GM20000 (cell line): ENCODE measurements around the gene POLDIP3.
"Not testable (repeated sequence)": the region's sequence is repeated elsewhere in the genome, so short reads cannot be mapped to it uniquely, and the experiment has no call there.

Experiments
- DNase-seq: peaks from one replicate; pipeline ENCODE4 v3.0.0; 2012; ENCODE audit warnings: low spot score
- CTCF ChIP-seq: IDR thresholded peaks from 2 replicates; pipeline ENCODE4 v1.5.1; 2012; ENCODE audit warnings: mild to moderate bottlenecking, control low read depth; ENCODE audit errors: extremely low read depth, missing control alignments

Gene POLDIP3

DNA sequence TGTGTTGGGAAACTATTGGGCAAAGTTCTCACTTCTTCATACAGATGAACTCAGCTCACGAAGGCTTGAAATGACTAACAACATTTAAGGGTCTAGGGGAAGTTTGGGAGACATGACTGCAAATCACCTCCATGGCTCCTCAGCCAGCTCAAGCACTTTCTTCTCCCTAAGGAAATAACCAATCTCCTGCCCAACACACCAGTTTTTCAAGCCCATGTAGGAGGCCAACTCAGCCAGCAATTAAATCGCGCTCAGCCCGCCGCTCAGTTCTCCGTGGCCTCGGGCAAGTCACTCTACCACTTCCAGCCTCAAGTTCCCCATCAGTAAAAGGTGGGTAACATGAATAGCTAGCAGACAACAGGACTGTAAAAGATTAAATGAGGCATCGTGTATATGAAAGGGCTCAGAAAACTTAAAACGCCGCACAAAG lies 796 bp downstream of the POLDIP3 start:
- no peak for TF ChIP-seq CTCF
- DNase-seq = peak; percentile 63

GRCh38 chr22:42612336-42612735 lies 2.3 kb downstream of the POLDIP3 start:
- DNase-seq = no peak

GRCh38 chr22:42611051-42611450 lies 3.6 kb downstream of the POLDIP3 start:
- DNase-seq = no peak
- TF ChIP-seq CTCF = no peak

More at GRCh38 chr22:42612336-42612735, 2.3 kb downstream of the POLDIP3 start:
- TF ChIP-seq CTCF = no peak

DNA sequence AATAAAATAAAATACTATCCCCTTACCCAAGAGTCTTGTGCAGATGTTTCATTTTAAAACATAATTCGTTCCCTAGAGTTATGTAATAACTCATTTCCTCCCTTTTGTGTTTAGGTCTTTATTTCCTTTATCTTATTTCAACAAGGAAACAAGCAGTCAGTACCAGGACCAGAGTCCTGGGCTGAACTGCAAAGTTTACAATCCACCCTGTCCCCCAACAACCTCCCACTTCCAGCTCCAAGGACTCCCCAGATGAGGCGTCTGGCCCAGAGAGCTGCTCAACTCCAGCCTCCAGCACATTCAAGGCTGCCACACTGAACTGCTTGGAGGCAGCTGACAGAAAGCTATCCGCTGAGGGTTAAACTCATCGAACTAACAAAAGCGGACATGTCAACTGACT lies 4.5 kb downstream of the POLDIP3 start:
- no peak for TF ChIP-seq CTCF
- DNase-seq = no peak

DNA sequence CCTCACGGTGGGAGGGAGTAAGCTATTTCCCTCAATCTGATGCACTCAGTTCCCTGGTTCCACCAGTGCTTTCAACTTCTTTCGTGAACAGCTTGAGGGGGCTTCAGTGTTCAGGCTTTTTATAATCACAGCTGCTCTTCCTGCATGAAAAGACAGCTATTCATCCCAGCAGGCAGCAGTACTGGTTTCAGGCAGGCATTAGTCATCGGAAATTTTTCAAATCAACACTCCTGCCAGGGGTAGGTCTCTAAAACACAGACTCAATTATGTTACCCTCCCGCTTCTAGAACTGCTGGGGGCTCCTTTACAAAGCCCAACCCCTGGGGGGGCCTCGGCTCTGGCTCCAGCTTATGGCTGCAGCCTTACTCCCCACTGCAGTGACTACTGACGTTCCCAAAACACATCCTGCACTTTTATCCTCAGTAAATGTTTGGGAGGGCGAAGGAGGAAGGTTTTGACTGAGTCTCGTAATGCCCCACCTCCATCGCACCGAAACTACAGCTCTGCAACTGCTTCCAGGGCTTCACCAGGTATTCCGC lies 5.8 kb downstream of the POLDIP3 start:
- TF ChIP-seq CTCF = no peak
- DNase-seq = no peak

DNA sequence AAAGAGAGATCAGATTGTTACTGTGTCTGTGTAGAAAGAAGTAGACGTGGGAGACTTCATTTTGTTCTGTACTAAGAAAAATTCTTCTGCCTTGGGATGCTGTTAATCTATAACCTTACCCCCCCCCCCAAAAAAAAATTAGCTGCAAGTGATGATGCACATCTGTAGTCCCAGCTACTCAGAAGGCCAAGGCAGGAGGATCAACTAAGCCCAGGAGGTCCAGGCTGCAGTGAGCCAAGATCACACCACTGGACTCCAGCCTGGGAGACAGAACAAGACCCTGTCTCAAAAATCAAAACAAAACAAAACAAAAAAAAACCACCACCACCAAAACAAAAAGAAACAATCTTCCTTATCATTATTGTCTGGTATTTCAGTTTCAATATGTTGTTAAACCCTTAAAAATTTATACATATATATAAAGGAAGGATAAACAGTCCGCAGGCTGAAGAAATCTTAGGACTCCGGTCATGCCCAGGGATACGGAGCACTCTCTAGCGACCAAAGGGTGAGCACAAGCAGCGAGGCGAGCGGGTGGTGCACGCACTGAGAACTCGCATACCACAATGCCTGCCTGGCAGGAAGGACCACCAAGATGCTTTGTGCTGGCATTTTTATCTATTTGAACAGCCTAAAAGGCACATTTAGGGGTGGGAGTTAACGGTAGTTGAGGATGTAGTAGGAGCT lies 6.4 kb downstream of the POLDIP3 start:
- TF ChIP-seq CTCF = no peak
- no peak for DNase-seq

GRCh38 chr22:42607641-42608040 lies 7.0 kb downstream of the POLDIP3 start:
- DNase-seq = not testable (repeated sequence)

- DNase-seq = no peak
- no peak for TF ChIP-seq CTCF
Observed at GRCh38 chr22:42604403-42604802, 10.3 kb downstream of the POLDIP3 start.
